ENCODE measurements around the gene DPP9. TPM values are rescaled to one million over a fixed set of nuclear protein-coding genes. Genes with fewer than 3 reads are reported as not detected.

The DPP9 gene
- total RNA-seq, 2 donors from 2014 or later, result 36.8 to 48.8 TPM

- Mint-ChIP-seq H3K36me3 (ENCODE audit: low read depth) (no peaks in the 10 kb centered on the region), H3K27me3 (ENCODE audit: insufficient read depth) (peaks cover 25% of the 10 kb centered on the region), H3K4me3 (peak overlapping the region; percentile 50), H3K9me3 (peaks cover 1% of the 10 kb centered on the region), H3K4me1 (peaks cover 8% of the 10 kb centered on the region), H3K27ac (no peak overlapping the region)
- Histone ChIP-seq H3K4me3 (ENCODE audit: low read length) (peak overlapping the region; percentile 71), H3K4me1 (ENCODE audit: control insufficient read depth, insufficient read depth, low read length) (peaks cover 5% of the 10 kb centered on the region), H3K36me3 (ENCODE audit: control insufficient read depth, insufficient read depth, low read length) (no peaks in the 10 kb centered on the region), H3K27ac (ENCODE audit: low read depth, low read length) (no peak overlapping the region), H3K9me3 (ENCODE audit: control insufficient read depth, low read length) (no peaks in the 10 kb centered on the region), H3K9ac (ENCODE audit: extremely low read depth, low read length, poor library complexity, severe bottlenecking) (no peak overlapping the region), H3K27me3 (ENCODE audit: control insufficient read depth, insufficient read depth, low read length, poor library complexity, severe bottlenecking) (peaks cover 7% of the 10 kb centered on the region)
- TF ChIP-seq CTCF (conservative IDR thresholded peaks at IDR 0.05), result no peak
- WGBS, 2 experiments (ENCODE audit: insufficient coverage in 1 of 2, insufficient read length in 1 of 2), result 51% methylated on average over 13 of the region's 13 CpGs; no CpG with 5 or more reads in 1 of the 2 experiments
- peak; percentile 64 for DNase-seq
Measured at GRCh38 chr19:4635754-4636116, 87.9 kb downstream of the DPP9 start.

GRCh38 chr19:4633140-4633967 is 90.3 kb downstream of the DPP9 start:
- 48 to 57% methylated on average over 4 to 14 of the region's 14 CpGs for WGBS, 2 experiments (ENCODE audit: insufficient coverage in 1 of 2, insufficient read length in 1 of 2)

More at GRCh38 chr19:4633140-4633967, 90.3 kb downstream of the DPP9 start:
- Mint-ChIP-seq H3K4me1 (peaks cover 4% of the 10 kb centered on the region), H3K27me3 (ENCODE audit: insufficient read depth) (peaks cover 23% of the 10 kb centered on the region), H3K27ac (peak overlapping the region; percentile 62), H3K4me3 (no peak overlapping the region), H3K9me3 (peaks cover 1% of the 10 kb centered on the region), H3K36me3 (ENCODE audit: low read depth) (no peaks in the 10 kb centered on the region)
- no peaks in the 10 kb centered on the region for H3K9me3 ChIP-seq (ENCODE audit: control insufficient read depth, low read length)
- no peak overlapping the region for H3K9ac ChIP-seq (ENCODE audit: extremely low read depth, low read length, poor library complexity, severe bottlenecking)
- H3K4me3 ChIP-seq (ENCODE audit: low read length), result no peak overlapping the region
- peak; percentile 94 for TF ChIP-seq CTCF (conservative IDR thresholded peaks at IDR 0.05)
- H3K27me3 ChIP-seq (ENCODE audit: control insufficient read depth, insufficient read depth, low read length, poor library complexity, severe bottlenecking), result peaks cover 7% of the 10 kb centered on the region
- H3K27ac ChIP-seq (ENCODE audit: low read depth, low read length), result no peak overlapping the region
- H3K4me1 ChIP-seq (ENCODE audit: control insufficient read depth, insufficient read depth, low read length), result no peaks in the 10 kb centered on the region
- peak; percentile 91 for DNase-seq
- no peaks in the 10 kb centered on the region for H3K36me3 ChIP-seq (ENCODE audit: control insufficient read depth, insufficient read depth, low read length)

Small RNA genes lying within 50 kb of the gene (microRNA-seq; reads per million reads assigned to microRNA genes)
- 3.9 reads per million, percentile 26 among the genes with 10 or more reads in this experiment for gene MIR7-3 (ENCODE audit: borderline microRNAs expressed)

Other genes with a start within 250 kb of the DPP9 start
- under 1 TPM; 0.33 to 0.66 TPM for gene PLIN4, start 205.4 kb downstream of the DPP9 start, total RNA-seq
- 1 to 10 TPM; 3.7 to 3.9 TPM for gene PLIN5, start 188.6 kb downstream of the DPP9 start, total RNA-seq
- 1 to 10 TPM in 1 of 2 donors, under 1 TPM in 1; 0.86 to 1.4 TPM for gene LRG1, start 183.8 kb downstream of the DPP9 start, total RNA-seq
- 10 to 100 TPM; 28.9 to 67.8 TPM for gene SEMA6B, start 164.2 kb downstream of the DPP9 start, total RNA-seq
- 10 to 100 TPM; 18.1 to 25.5 TPM for gene TNFAIP8L1, start 84.3 kb downstream of the DPP9 start, total RNA-seq
- 10 to 100 TPM; 58.7 to 64.0 TPM for gene MYDGF, start 53.5 kb downstream of the DPP9 start, total RNA-seq
- gene FEM1A, start 67.9 kb upstream of the DPP9 start, total RNA-seq, result 10 to 100 TPM; 15.8 to 16.0 TPM
- 1 to 10 TPM; 2.9 to 4.6 TPM for gene TICAM1, start 107.9 kb upstream of the DPP9 start, total RNA-seq
- gene PLIN3, start 143.8 kb upstream of the DPP9 start, total RNA-seq, result 10 to 100 TPM; 80.0 to 80.9 TPM
- not detected for gene ARRDC5, start 179.1 kb upstream of the DPP9 start, total RNA-seq
- 10 to 100 TPM; 54.6 to 59.4 TPM for gene UHRF1, start 185.7 kb upstream of the DPP9 start, total RNA-seq
- 10 to 100 TPM; 27.8 to 38.5 TPM for gene KDM4B, start 245.3 kb upstream of the DPP9 start, total RNA-seq